Ramos (cell line): ENCODE measurements around the gene PCBD2.
"Not testable (repeated sequence)": the region's sequence is repeated elsewhere in the genome, so short reads cannot be mapped to it uniquely, and the experiment has no call there.

Experiments used
- in situ Hi-C: fragments of 300-500 bp; cut with MboI; formaldehyde crosslinking; loops from one replicate; pipeline ENCODE4 v1.14.3; 2022; ENCODE audit warnings: low sequenced_read_pairs; ENCODE audit not compliant: unreplicated experiment

PCBD2 gene

GRCh38 chr5:134997015-134997414 lies 92.1 kb downstream of the PCBD2 start:
- in situ Hi-C loops = no loop called here

GRCh38 chr5:134998068-134998467 lies 93.1 kb downstream of the PCBD2 start:
- in situ Hi-C loops = not testable (repeated sequence)

- in situ Hi-C loops = no loop called here
Observed at GRCh38 chr5:135004376-135004775, 99.4 kb downstream of the PCBD2 start.

GRCh38 chr5:135005076-135005475 lies 100.1 kb downstream of the PCBD2 start:
- in situ Hi-C loops = no loop called here

GRCh38 chr5:135007305-135007704 lies 102.4 kb downstream of the PCBD2 start:
- in situ Hi-C loops = no loop called here

- in situ Hi-C loops = no loop called here
Observed at GRCh38 chr5:135007749-135008363, 102.9 kb downstream of the PCBD2 start.

- in situ Hi-C loops = no loop called here
Observed at GRCh38 chr5:135008556-135008955, 103.6 kb downstream of the PCBD2 start.

GRCh38 chr5:135008981-135009735 lies 104.2 kb downstream of the PCBD2 start:
- in situ Hi-C loops = no loop called here

- in situ Hi-C loops = no loop called here
Observed at GRCh38 chr5:135009736-135010501, 105.0 kb downstream of the PCBD2 start.

GRCh38 chr5:135010502-135011354 lies 105.8 kb downstream of the PCBD2 start:
- in situ Hi-C loops = no loop called here

- in situ Hi-C loops = no loop called here
Observed at GRCh38 chr5:135011355-135012032, 106.6 kb downstream of the PCBD2 start.

- in situ Hi-C loops = no loop called here
Observed at GRCh38 chr5:135012033-135012588, 107.2 kb downstream of the PCBD2 start.
